Frontal cortex (tissue), 4 donors: ENCODE data around the gene TYW1B. TPM values are rescaled to one million over a fixed set of nuclear protein-coding genes. Genes with fewer than 3 reads are reported as not detected.
"Not testable (repeated sequence)": the region's sequence is repeated elsewhere in the genome, so short reads cannot be mapped to it uniquely, and the experiment has no call there.

Source experiments
- DNase-seq, 2 donors: peaks; one replicate each; pipeline ENCODE4 v3.0.0; 2012; ENCODE audit warnings: low spot score in 2 of 2
- FAIRE-seq: peaks from 2 replicates; lab custom pipeline; 2012; peaks lifted over from hg19 to GRCh38; lab: Jason Lieb, UNC
- total RNA-seq: library from RNA; depleted of rRNA; stranded (reverse); fragments of >200 nt; gene quantifications from one replicate; pipeline ENCODE4 v1.2.3, GENCODE V29; 2014
- donor health status: control.
- donor health status: control.
- donor health status: control.

The TYW1B gene
- total RNA-seq, 1 donor from 2014 or later, result 2.0 TPM

GRCh38 chr7:72643708-72644107, 184.3 kb downstream of the TYW1B start:
- DNase-seq, result not testable (repeated sequence)
- FAIRE-seq, result peak; percentile 28

GRCh38 chr7:72641485-72642248, 186.3 kb downstream of the TYW1B start:
- FAIRE-seq, result not testable (repeated sequence)

GRCh38 chr7:72640740-72641139, 187.3 kb downstream of the TYW1B start:
- DNase-seq, result not testable (repeated sequence)
- peak; percentile 81 for FAIRE-seq

More at GRCh38 chr7:72641485-72642248, 186.3 kb downstream of the TYW1B start:
- DNase-seq, result not testable (repeated sequence)

- FAIRE-seq, result not testable (repeated sequence)
Measured at GRCh38 chr7:72635273-72635908, 192.6 kb downstream of the TYW1B start.

GRCh38 chr7:72632765-72633292, 195.2 kb downstream of the TYW1B start:
- FAIRE-seq, DNase-seq: not testable (repeated sequence)

More at GRCh38 chr7:72635273-72635908, 192.6 kb downstream of the TYW1B start:
- DNase-seq, result not testable (repeated sequence)

GRCh38 chr7:72628375-72628774, 199.6 kb downstream of the TYW1B start:
- FAIRE-seq, DNase-seq: not testable (repeated sequence)

- FAIRE-seq, DNase-seq: not testable (repeated sequence)
Measured at GRCh38 chr7:72626428-72627011, 201.5 kb downstream of the TYW1B start.

GRCh38 chr7:72625721-72626423, 202.1 kb downstream of the TYW1B start:
- not testable (repeated sequence) for DNase-seq, FAIRE-seq

- no peak for DNase-seq
- no peak for FAIRE-seq
Measured at GRCh38 chr7:72622532-72622931, 205.5 kb downstream of the TYW1B start.

GRCh38 chr7:72621761-72622187, 206.2 kb downstream of the TYW1B start:
- not testable (repeated sequence) for FAIRE-seq, DNase-seq

GRCh38 chr7:72620923-72621322, 207.1 kb downstream of the TYW1B start:
- not testable (repeated sequence) for DNase-seq, FAIRE-seq

- DNase-seq, result peak in 1 of 2 donors; percentile 1
- FAIRE-seq, result not testable (repeated sequence)
Measured at GRCh38 chr7:72618435-72619180, 209.4 kb downstream of the TYW1B start.

GRCh38 chr7:72609761-72610160, 218.2 kb downstream of the TYW1B start:
- DNase-seq, FAIRE-seq: not testable (repeated sequence)

GRCh38 chr7:72607988-72608387, 220.0 kb downstream of the TYW1B start:
- FAIRE-seq, result not testable (repeated sequence)

GRCh38 chr7:72605863-72606431, 222.1 kb downstream of the TYW1B start:
- not testable (repeated sequence) for DNase-seq, FAIRE-seq

More at GRCh38 chr7:72607988-72608387, 220.0 kb downstream of the TYW1B start:
- DNase-seq, result not testable (repeated sequence)

- not testable (repeated sequence) for FAIRE-seq
Measured at GRCh38 chr7:72604771-72605611, 223.0 kb downstream of the TYW1B start.

GRCh38 chr7:72603476-72603875, 224.5 kb downstream of the TYW1B start:
- DNase-seq, FAIRE-seq: not testable (repeated sequence)

More at GRCh38 chr7:72604771-72605611, 223.0 kb downstream of the TYW1B start:
- DNase-seq, result not testable (repeated sequence)
